ENCODE results near the gene KIF19.

- TF ChIP-seq CTCF (IDR thresholded peaks at IDR 0.05) (no peak), POLR2A (IDR thresholded peaks at IDR 0.05) (no peak)
Observed at GRCh38 chr17:74317071-74317470, 9.0 kb upstream of the KIF19 start.

Data from heart left ventricle (tissue), 13 donors.